Activated CD4-positive, CD25-positive, alpha-beta regulatory T cell (primary cell): ENCODE results near the gene TRO.

Source experiments
- DNase-seq, 4 experiments: peaks; one replicate each; lab custom pipeline; 2025; lab: John Stamatoyannopoulos, UW

Gene TRO, protein sequence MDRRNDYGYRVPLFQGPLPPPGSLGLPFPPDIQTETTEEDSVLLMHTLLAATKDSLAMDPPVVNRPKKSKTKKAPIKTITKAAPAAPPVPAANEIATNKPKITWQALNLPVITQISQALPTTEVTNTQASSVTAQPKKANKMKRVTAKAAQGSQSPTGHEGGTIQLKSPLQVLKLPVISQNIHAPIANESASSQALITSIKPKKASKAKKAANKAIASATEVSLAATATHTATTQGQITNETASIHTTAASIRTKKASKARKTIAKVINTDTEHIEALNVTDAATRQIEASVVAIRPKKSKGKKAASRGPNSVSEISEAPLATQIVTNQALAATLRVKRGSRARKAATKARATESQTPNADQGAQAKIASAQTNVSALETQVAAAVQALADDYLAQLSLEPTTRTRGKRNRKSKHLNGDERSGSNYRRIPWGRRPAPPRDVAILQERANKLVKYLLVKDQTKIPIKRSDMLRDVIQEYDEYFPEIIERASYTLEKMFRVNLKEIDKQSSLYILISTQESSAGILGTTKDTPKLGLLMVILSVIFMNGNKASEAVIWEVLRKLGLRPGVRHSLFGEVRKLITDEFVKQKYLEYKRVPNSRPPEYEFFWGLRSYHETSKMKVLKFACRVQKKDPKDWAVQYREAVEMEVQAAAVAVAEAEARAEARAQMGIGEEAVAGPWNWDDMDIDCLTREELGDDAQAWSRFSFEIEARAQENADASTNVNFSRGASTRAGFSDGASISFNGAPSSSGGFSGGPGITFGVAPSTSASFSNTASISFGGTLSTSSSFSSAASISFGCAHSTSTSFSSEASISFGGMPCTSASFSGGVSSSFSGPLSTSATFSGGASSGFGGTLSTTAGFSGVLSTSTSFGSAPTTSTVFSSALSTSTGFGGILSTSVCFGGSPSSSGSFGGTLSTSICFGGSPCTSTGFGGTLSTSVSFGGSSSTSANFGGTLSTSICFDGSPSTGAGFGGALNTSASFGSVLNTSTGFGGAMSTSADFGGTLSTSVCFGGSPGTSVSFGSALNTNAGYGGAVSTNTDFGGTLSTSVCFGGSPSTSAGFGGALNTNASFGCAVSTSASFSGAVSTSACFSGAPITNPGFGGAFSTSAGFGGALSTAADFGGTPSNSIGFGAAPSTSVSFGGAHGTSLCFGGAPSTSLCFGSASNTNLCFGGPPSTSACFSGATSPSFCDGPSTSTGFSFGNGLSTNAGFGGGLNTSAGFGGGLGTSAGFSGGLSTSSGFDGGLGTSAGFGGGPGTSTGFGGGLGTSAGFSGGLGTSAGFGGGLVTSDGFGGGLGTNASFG (N-terminal part only)

DNA sequence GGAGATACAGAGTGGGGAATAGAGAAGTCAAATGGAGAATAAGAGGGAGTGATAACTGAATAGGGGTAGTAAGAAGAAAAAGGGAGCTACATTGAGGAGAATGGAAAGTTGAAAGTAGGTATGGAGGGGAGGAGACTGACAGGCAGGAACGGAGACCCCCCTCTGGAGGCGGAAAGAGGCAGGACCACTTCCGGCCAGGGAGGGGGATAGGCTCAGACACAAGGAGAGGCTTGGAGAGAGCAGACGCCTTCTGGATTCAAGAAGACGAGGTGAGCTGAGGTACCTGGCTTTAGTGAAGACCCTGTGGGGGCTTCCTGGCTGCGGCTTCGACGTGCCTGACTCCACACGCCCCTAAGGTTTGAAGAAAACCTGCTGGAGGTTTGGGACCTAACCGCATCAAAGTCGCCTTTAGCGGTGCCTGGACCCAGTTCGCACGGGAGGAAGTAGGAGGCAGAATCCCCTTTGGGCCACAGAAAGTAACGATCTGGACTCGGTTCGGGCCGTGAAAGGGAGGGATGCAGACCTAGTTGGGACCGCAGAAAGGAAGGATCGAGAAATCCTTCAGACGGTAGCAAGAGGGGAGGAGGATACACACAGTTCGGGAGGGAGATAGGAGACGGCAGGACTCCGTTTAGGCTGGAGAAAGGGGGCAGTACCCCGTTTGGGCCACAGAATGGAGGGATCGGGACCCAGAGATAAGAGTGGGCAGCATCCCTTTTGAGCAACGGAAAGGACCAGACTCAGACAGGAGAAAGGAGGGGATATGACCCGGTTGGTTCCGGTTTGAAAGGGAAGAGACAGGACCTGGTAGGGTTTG is at the start of gene TRO:
TSS of gene TRO (plus strand) at position 215 of the 817 bp plus-strand sequence. CDS start 1,423 bp downstream, outside the sequence.
- DNase-seq: no peak

DNA sequence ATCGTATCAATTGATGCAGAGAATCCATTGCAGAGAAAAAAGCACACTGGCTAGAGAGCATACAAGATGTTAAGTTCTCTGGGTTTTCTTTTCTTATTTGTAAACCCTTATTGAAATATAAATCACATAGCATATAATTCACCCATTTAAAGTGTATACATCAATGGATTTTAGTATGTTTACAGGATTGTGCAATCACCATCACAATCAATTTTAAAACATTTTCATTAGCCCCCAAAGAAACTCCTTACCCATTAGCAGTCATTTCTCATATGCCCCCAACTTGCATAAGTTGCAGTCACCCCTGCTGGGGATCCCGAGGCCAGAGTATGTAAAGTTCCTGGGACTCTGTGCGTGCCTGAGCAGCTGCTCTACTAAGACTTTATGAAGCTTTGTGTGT is 34.9 kb upstream of the TRO start:
- no peak for DNase-seq

DNA sequence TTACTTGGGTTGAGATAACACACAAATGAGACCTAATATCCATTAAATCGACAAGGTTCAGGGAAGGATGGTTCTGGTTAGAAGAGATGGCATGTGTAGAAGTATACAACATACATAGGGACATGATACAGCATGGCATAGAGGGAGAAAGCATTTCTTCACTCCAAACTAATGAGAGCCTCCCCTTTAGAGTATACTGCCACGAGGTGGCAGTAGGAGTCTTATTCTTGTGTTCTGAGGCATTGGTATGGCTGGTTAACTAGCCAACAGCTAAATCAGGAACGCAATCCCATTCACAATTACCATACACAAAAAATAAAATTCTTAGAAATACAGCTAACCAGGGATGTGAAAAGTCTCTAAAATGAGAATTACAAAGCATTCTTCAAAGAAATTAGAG is 29.1 kb upstream of the TRO start:
- DNase-seq: no peak

DNA sequence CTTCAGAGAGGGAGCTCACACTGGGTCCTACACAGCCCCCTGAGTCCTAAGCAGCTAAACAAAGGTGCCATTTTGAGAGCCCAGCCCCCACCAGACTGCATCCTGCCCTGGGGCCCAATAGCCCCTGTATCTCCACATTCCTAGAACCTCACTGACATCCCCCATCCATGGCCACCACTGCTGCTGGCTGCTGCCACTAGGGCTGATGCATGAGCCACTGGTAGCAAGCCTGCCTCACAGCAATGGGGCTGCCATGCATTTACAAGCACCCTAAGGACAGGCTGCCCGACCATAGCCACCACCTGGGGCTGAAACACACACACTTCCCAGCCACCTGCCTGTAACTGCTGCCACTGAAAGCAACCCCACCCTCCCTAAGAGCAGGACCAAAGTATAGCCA is 26.5 kb upstream of the TRO start:
- no peak for DNase-seq

DNA sequence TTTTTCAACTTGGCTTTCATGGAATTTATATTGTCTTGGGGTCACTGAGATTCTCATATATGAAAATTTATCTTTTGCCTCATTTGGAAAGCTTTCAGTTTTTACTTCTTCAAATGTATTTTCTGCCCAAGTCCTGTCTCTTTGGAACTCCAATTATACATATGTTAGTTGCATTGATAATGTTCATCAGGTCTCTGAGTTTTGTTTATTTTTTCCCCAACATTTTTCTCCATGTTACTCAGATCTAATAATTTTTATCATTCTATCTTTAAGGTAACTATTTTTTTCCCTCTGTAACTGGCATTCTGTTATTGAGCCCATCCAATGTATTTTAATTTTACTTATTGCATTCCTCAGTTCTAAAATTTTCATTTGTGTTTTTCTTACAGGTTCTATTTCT is 10.7 kb upstream of the TRO start:
- no peak for DNase-seq

DNA sequence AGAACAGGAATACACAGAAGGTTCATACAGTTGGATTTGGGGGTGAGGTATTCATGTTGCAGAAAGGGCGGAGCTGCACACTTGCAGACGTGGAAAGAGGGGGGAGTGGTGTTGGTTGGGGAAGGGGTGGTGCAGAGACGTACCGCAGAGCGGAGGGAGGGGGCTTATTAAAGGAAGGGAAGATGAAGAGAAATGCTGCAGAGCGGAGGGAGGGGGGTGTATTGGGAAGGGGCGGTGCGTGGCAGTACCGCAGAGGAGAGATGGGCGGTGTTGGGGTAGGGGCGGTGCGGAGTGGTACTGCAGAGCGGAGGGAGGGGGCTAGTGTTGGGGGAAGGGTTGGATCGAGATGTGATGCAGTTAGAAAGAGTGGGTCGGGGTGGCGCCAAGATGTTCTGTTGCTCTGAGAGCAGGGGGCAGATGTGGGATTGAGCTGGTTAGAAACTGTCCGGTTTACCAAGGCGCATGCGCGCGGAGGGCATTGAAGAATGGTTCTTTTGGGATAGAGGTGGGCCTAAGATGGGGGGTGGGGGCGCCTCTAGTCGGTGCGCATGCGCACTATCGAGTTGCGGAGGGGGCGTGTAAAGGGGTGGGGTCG is 900 bp downstream of the TRO start:
- peak in 2 of 4 experiments; percentile 9 to 12 for DNase-seq

DNA sequence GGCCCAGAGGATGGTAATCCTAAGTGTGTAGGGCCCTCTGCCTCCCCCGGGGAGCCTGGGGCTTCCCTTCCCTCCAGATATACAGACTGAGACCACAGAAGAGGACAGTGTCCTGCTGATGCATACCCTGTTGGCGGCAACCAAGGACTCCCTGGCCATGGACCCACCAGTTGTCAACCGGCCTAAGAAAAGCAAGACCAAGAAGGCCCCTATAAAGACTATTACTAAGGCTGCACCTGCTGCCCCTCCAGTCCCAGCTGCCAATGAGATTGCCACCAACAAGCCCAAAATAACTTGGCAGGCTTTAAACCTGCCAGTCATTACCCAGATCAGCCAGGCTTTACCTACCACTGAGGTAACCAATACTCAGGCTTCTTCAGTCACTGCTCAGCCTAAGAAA is 1.9 kb downstream of the TRO start:
- no peak for DNase-seq

DNA sequence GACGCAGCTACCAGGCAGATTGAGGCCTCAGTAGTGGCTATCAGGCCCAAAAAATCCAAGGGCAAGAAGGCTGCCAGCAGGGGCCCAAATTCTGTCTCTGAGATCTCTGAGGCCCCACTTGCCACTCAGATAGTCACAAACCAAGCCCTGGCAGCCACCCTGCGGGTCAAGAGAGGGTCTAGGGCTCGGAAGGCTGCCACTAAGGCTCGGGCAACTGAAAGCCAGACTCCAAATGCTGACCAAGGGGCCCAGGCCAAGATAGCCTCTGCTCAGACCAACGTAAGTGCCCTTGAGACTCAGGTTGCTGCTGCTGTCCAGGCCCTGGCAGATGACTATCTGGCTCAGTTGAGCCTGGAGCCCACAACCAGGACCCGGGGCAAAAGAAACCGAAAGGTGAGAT is 2.8 kb downstream of the TRO start:
- DNase-seq: no peak

DNA sequence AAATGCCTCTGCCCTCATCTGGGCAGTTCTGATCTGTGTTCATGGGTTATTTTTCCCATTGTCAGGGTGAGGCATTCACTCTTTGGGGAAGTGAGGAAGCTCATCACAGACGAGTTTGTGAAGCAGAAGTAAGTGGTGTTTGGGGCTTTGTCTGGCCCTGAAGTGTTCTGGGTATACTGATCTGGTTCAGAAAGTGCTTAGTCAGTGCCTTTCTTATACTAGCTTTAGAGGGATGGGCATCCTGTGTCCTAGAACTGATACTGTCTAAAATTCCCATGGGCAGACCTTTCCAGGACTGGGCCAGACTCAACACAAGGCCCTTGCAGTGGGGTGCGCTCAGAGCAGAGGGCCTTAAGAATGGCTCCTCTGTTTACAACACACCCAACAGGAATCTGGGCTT is 6.4 kb downstream of the TRO start:
- DNase-seq: no peak

DNA sequence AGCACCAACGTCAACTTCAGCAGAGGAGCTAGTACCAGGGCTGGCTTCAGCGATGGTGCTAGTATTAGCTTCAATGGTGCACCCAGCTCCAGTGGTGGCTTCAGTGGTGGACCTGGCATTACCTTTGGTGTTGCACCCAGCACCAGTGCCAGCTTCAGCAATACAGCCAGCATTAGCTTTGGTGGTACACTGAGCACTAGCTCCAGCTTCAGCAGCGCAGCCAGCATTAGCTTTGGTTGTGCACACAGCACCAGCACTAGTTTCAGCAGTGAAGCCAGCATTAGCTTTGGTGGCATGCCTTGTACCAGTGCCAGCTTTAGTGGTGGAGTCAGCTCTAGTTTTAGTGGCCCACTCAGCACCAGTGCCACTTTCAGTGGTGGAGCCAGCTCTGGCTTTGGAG is 8.3 kb downstream of the TRO start:
- no peak for DNase-seq

DNA sequence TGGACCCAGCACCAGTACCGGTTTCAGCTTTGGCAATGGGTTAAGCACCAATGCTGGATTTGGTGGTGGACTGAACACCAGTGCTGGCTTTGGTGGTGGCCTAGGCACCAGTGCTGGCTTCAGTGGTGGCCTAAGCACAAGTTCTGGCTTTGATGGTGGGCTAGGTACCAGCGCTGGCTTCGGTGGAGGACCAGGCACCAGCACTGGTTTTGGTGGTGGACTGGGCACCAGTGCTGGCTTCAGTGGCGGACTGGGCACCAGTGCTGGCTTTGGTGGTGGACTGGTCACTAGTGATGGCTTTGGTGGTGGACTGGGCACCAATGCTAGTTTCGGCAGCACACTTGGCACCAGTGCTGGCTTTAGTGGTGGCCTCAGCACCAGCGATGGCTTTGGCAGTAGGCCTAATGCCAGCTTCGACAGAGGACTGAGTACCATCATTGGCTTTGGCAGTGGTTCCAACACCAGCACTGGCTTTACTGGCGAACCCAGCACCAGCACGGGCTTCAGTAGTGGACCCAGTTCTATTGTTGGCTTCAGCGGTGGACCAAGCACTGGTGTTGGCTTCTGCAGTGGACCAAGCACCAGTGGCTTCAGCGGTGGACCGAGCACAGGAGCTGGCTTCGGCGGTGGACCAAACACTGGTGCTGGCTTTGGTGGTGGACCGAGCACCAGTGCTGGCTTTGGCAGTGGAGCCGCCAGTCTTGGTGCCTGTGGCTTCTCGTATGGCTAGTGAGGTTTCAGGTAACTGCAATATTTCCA is 9.8 kb downstream of the TRO start:
- DNase-seq: no peak

DNA sequence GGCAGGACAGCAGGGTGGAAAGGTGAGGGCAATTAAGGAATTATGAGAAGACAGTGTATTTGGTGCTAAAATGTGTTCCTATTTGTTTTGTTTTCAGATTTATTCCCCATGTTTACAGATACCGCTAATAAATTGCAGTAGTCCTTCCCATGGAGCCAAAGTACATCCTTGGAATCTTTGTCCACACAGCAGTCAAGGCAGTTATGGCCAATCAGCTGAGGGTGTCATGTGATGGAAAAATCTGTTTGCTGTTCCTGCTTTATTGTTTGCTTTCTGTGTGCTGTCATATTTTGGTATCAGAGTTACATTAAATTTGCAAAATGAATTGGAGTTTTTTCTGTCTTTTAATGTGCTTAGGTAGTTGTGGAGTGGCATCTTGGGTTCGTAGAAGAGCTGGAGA is 10.5 kb downstream of the TRO start:
- DNase-seq: no peak

DNA sequence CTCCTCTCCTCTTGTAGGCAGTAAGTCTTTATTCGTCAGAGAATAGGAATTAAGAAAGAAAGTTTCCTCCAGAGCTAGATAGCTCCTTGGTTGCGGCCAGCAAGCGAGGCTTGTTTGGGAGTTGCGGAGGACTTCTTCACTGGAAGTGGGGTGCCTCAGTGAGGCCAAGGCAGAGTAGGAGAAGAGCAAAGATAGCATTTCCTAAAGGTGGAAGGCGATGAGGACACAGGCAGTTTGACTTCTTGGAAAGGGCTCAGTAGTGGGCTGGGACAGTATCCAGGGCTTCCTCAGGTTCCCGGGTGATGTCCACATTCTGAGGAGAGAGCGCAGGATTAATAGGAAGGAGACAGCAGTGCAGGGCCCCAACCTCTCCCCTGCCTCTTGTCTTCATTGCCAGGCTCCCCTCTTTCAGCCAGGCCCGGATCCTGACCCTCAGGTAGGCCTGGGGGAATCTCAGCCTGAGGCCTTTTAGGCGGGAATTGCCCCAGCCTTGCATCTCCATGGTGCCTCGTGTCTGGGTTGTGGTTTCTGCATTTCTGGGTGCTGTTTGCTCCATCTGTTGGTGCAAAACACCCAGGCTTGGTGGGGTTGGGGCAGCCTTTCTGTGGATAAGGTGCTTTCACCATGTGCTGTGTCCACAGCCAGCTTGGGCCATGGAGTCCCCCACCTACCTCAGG is 12.7 kb downstream of the TRO start:
- DNase-seq: no peak

DNA sequence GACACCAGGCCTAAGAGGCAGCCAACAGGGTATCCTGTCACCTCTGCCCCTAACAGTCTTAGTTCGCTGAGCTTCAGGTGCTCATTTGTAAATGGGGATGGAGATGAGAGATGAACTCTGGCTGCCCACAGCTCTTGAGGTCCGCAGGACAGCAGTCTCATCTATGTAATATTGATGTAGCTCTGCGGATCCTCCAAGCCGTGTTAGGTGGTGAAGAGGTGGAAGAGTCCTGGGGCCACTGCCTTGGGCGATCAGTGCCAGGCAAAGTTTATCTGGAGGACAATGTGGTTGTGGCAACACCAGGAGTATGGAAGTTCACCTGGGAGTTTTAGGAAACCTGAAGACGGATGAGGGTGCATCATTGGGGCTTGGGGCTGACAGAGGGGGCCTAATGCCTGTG is 13.4 kb downstream of the TRO start:
- no peak for DNase-seq

DNA sequence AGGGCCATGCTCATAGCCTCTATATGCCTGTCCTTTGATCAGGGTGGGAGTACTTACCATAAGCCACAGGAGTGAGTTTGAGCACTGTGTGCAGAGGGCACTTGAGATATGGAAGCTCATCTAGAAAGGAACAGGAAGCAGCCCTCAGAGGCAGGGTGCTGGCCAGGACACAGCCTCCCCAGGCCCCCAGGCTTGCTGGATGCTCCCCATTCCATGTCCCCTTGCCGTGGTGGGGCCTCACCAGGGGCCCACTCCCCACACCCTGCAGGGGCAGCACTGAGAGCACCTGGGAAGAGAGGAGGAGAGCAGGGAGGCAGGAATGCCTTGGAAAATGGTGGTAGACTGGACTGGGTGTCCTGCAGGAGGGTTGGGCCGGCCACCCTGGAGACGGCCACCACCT is 14.3 kb downstream of the TRO start:
- no peak for DNase-seq

DNA sequence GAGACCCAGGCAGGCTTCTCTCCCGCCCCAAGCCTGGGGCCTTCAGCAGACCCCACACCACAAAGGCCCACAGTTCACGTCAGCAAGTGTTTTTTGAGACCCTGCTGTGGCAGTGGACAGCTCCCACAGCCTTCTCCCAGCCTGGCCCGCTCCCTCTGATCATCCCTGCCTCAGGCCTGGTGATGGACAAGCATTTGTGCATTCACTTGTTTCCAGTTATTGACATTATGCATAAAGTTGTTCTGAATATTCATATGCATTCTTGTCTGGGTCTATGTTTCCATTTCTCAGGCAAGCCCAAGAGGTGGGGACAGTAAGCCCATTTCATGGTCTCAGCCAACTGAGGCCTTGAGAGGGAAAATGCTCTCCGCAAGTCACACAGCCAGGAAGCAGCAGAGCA is 14.7 kb downstream of the TRO start:
- no peak for DNase-seq

DNA sequence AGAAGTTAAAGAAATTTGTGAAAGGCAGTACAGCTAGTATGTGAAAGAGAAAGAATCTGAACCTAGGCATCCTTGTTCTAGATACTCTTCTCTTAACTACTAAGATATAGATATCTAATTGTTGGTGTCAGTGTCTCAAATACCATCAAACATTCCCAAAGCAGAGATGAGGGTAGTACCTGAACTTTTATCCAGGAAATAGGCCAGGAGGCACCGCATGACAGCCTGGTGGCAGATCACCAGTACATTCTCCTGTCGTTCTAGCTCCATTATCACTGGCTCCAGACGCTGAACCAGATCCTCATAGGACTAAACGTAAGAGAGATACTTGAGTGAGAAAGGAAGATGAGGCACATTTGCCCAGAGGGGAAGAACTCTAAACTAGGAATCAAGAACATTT is 16.8 kb downstream of the TRO start:
- DNase-seq: no peak

DNA sequence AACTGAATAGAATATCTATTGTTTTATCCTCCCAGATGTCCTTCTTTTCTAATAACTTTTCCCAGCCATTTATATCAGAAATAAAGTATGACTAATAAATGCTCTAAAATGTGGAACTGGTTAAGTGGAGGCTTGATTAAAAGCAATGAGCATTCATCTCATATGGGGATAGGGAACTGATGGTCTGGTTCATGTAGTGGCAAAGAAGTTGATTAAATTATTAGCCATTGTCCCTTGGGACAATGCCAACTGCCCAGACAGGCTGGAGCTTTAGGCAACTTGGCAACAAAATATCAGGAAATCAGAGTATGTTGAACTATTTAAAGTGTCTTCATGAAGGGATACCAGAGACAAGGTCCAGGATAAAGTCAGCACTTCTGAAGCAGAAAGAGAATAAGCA is 24.2 kb downstream of the TRO start:
- DNase-seq: no peak

DNA sequence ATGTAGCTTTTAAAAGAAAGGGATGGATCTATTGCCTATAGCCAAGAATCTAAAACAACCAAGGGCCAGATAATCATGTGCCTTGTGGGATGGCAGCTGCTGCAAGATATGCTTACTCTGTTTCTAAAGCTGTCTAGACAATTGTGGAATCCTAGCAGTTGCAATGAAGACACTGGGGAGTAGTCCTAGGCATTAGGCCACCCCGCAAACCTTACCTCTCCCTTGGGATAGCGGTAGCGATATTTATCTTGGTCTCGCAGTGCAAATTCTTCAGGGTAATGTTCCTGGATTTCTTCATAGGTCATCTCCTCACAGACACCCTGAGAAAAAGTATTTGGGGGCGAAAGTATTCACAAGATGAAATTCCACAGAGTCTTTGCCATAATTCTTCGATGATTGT is 24.6 kb downstream of the TRO start:
- DNase-seq: no peak
